Measurements from ENCODE around the gene ELFN1.

The ELFN1 gene

GRCh38 chr7:1646957-1647891, 22.9 kb upstream of the ELFN1 start:
- TF ChIP-seq CTCF (IDR thresholded peaks at IDR 0.05; ENCODE audit: borderline replicate concordance, insufficient read depth, low read depth, low read length) = no peak
- H3K4me3 ChIP-seq (ENCODE audit: low read depth, low read length) = no peak overlapping the region

GRCh38 chr7:1647961-1648672, 22.0 kb upstream of the ELFN1 start:
- no peak for TF ChIP-seq CTCF (IDR thresholded peaks at IDR 0.05; ENCODE audit: borderline replicate concordance, insufficient read depth, low read depth, low read length)
- H3K4me3 ChIP-seq (ENCODE audit: low read depth, low read length) = no peak overlapping the region

- no peak overlapping the region for H3K4me3 ChIP-seq (ENCODE audit: low read depth, low read length)
- no peak for TF ChIP-seq CTCF (IDR thresholded peaks at IDR 0.05; ENCODE audit: borderline replicate concordance, insufficient read depth, low read depth, low read length)
Observed at GRCh38 chr7:1649751-1650326, 20.2 kb upstream of the ELFN1 start.

GRCh38 chr7:1650363-1651030, 19.6 kb upstream of the ELFN1 start:
- no peak for TF ChIP-seq CTCF (IDR thresholded peaks at IDR 0.05; ENCODE audit: borderline replicate concordance, insufficient read depth, low read depth, low read length)
- no peak overlapping the region for H3K4me3 ChIP-seq (ENCODE audit: low read depth, low read length)

- TF ChIP-seq CTCF (IDR thresholded peaks at IDR 0.05; ENCODE audit: borderline replicate concordance, insufficient read depth, low read depth, low read length) = no peak
- H3K4me3 ChIP-seq (ENCODE audit: low read depth, low read length) = no peak overlapping the region
Observed at GRCh38 chr7:1651031-1651446, 19.0 kb upstream of the ELFN1 start.

- H3K4me3 ChIP-seq (ENCODE audit: low read depth, low read length) = no peak overlapping the region
- no peak for TF ChIP-seq CTCF (IDR thresholded peaks at IDR 0.05; ENCODE audit: borderline replicate concordance, insufficient read depth, low read depth, low read length)
Observed at GRCh38 chr7:1651891-1652290, 18.2 kb upstream of the ELFN1 start.
